Measurements from ENCODE around the gene STAMBPL1.

GRCh38 chr10:88946965-88947590, 67.0 kb downstream of the STAMBPL1 start:
- TF ChIP-seq CTCF (IDR thresholded peaks at IDR 0.05; ENCODE audit: poor library complexity) (no peak), EZH2 (IDR thresholded peaks at IDR 0.05; ENCODE audit: borderline replicate concordance) (no peak), EZH2phosphoT487 (IDR thresholded peaks at IDR 0.05; ENCODE audit: low read depth, severe bottlenecking, unreplicated experiment) (no peak)
